ENCODE data around the gene KRTAP3-1.
"Not testable (repeated sequence)": the region's sequence is repeated elsewhere in the genome, so short reads cannot be mapped to it uniquely, and the experiment has no call there.

Gene KRTAP3-1

GRCh38 chr17:41008811-41009210 lies at the start of gene KRTAP3-1:
Gene KRTAP3-1 (minus strand): TSS chr17:41009128. CDS start chr17:41009074, 54 bp downstream.
- TF ChIP-seq Cebpa-rat (IDR thresholded peaks at IDR 0.05), result no peak
- H3K4me1 ChIP-seq, result no peaks in the 10 kb centered on the region
- H3K4me2 ChIP-seq, result no peak within 1 kb of the TSS
- no peak within 1 kb of the TSS for H3K4me3 ChIP-seq
- H3K36me3 ChIP-seq, result no peaks in the 10 kb centered on the region
- H3K9ac ChIP-seq, result no peak within 1 kb of the TSS
- H3K27me3 ChIP-seq, result no peaks in the 10 kb centered on the region
- no peaks in the 10 kb centered on the region for H4K20me1 ChIP-seq
- no peaks in the 10 kb centered on the region for H3K9me3 ChIP-seq
- H3K27ac ChIP-seq, result no peak within 1 kb of the TSS

GRCh38 chr17:41057547-41057946 lies 48.6 kb upstream of the KRTAP3-1 start:
- H3K4me3 ChIP-seq, result no peak overlapping the region
- H3K36me3 ChIP-seq, result no peaks in the 10 kb centered on the region
- peaks cover 6% of the 10 kb centered on the region; the same call in 1 of the 2 replicates for H3K9me3 ChIP-seq
- H3K4me1 ChIP-seq, result no peaks in the 10 kb centered on the region
- H3K4me2 ChIP-seq, result no peak overlapping the region
- no peak overlapping the region for H3K9ac ChIP-seq
- H3K27me3 ChIP-seq, result no peaks in the 10 kb centered on the region
- H3K27ac ChIP-seq, result no peak overlapping the region
- no peaks in the 10 kb centered on the region for H4K20me1 ChIP-seq
- TF ChIP-seq Cebpa-rat (IDR thresholded peaks at IDR 0.05), result no peak

GRCh38 chr17:41055130-41055529 lies 46.2 kb upstream of the KRTAP3-1 start, which contains the start of gene KRTAP2-2:
Gene KRTAP2-2 (minus strand): TSS chr17:41055230. CDS start chr17:41055211, 19 bp downstream.
- H3K4me3 ChIP-seq, H4K20me1 ChIP-seq, H3K36me3 ChIP-seq, H3K4me2 ChIP-seq, H3K27ac ChIP-seq, H3K9me3 ChIP-seq, H3K27me3 ChIP-seq, H3K4me1 ChIP-seq, H3K9ac ChIP-seq: not testable (repeated sequence)

- H3K4me2 ChIP-seq, H3K4me3 ChIP-seq, H3K27me3 ChIP-seq, H4K20me1 ChIP-seq, H3K9me3 ChIP-seq, H3K36me3 ChIP-seq, H3K9ac ChIP-seq, H3K27ac ChIP-seq, H3K4me1 ChIP-seq: not testable (repeated sequence)
These were observed 45.6 kb upstream of the KRTAP3-1 start for GRCh38 chr17:41054556-41054955.

GRCh38 chr17:41054025-41054424 lies 45.1 kb upstream of the KRTAP3-1 start:
- H3K36me3 ChIP-seq, result no peaks in the 10 kb centered on the region
- no peaks in the 10 kb centered on the region for H3K4me1 ChIP-seq

GRCh38 chr17:41052566-41052965 lies 43.6 kb upstream of the KRTAP3-1 start:
- TF ChIP-seq Cebpa-rat (IDR thresholded peaks at IDR 0.05), result no peak
- H4K20me1 ChIP-seq, result no peaks in the 10 kb centered on the region

More at GRCh38 chr17:41054025-41054424, 45.1 kb upstream of the KRTAP3-1 start:
- H3K4me2 ChIP-seq, result no peak overlapping the region
- H3K9me3 ChIP-seq, result peaks cover 6% of the 10 kb centered on the region; the same call in 1 of the 2 replicates
- no peak overlapping the region for H3K27ac ChIP-seq
- no peaks in the 10 kb centered on the region for H3K27me3 ChIP-seq
- H4K20me1 ChIP-seq, result no peaks in the 10 kb centered on the region
- no peak overlapping the region for H3K4me3 ChIP-seq
- H3K9ac ChIP-seq, result no peak overlapping the region
- no peak for TF ChIP-seq Cebpa-rat (IDR thresholded peaks at IDR 0.05)

GRCh38 chr17:41049110-41049509 lies 40.2 kb upstream of the KRTAP3-1 start:
- H3K4me3 ChIP-seq, result no peak overlapping the region
- H3K9ac ChIP-seq, result no peak overlapping the region
- no peaks in the 10 kb centered on the region for H3K4me1 ChIP-seq
- no peak for TF ChIP-seq Cebpa-rat (IDR thresholded peaks at IDR 0.05)
- no peaks in the 10 kb centered on the region for H3K36me3 ChIP-seq
- no peaks in the 10 kb centered on the region; the same call in 1 of the 2 replicates for H3K9me3 ChIP-seq
- no peak overlapping the region for H3K27ac ChIP-seq
- H3K27me3 ChIP-seq, result no peaks in the 10 kb centered on the region
- no peaks in the 10 kb centered on the region for H4K20me1 ChIP-seq
- no peak overlapping the region for H3K4me2 ChIP-seq

More at GRCh38 chr17:41052566-41052965, 43.6 kb upstream of the KRTAP3-1 start:
- Histone ChIP-seq H3K9ac (no peak overlapping the region), H3K27ac (no peak overlapping the region), H3K4me3 (no peak overlapping the region), H3K36me3 (no peaks in the 10 kb centered on the region), H3K4me1 (no peaks in the 10 kb centered on the region), H3K4me2 (no peak overlapping the region), H3K9me3 (peaks cover 4% of the 10 kb centered on the region; the same call in 1 of the 2 replicates), H3K27me3 (no peaks in the 10 kb centered on the region)

- Histone ChIP-seq H3K9ac (no peak overlapping the region), H3K27ac (no peak overlapping the region), H3K4me1 (no peaks in the 10 kb centered on the region), H3K36me3 (no peaks in the 10 kb centered on the region), H3K4me3 (no peak overlapping the region), H3K4me2 (no peak overlapping the region), H3K9me3 (peaks cover 4% of the 10 kb centered on the region; the same call in 1 of the 2 replicates), H3K27me3 (no peaks in the 10 kb centered on the region), H4K20me1 (no peaks in the 10 kb centered on the region)
- TF ChIP-seq Cebpa-rat (IDR thresholded peaks at IDR 0.05), result no peak
These were observed 39.5 kb upstream of the KRTAP3-1 start for GRCh38 chr17:41048441-41048840.

- H4K20me1 ChIP-seq, H3K27ac ChIP-seq, H3K4me3 ChIP-seq, H3K9me3 ChIP-seq, H3K27me3 ChIP-seq, H3K4me1 ChIP-seq, H3K4me2 ChIP-seq, H3K36me3 ChIP-seq, H3K9ac ChIP-seq: not testable (repeated sequence)
These were observed 38.0 kb upstream of the KRTAP3-1 start, which contains the start of gene KRTAP2-1 for GRCh38 chr17:41046735-41047465. Gene KRTAP2-1 (minus strand): TSS chr17:41047316. CDS start chr17:41047267, 49 bp downstream.

GRCh38 chr17:41042953-41043352 lies 34.0 kb upstream of the KRTAP3-1 start:
- Histone ChIP-seq H3K4me2 (no peak overlapping the region), H4K20me1 (no peaks in the 10 kb centered on the region), H3K4me3 (no peak overlapping the region), H3K4me1 (no peaks in the 10 kb centered on the region), H3K27me3 (no peaks in the 10 kb centered on the region), H3K9me3 (peaks cover 9% of the 10 kb centered on the region; the same call in 1 of the 2 replicates), H3K9ac (no peak overlapping the region), H3K36me3 (no peaks in the 10 kb centered on the region), H3K27ac (no peak overlapping the region)
- no peak for TF ChIP-seq Cebpa-rat (IDR thresholded peaks at IDR 0.05)

- not testable (repeated sequence) for H4K20me1 ChIP-seq, H3K9me3 ChIP-seq, H3K9ac ChIP-seq, H3K36me3 ChIP-seq, H3K27ac ChIP-seq, H3K27me3 ChIP-seq, H3K4me1 ChIP-seq, H3K4me2 ChIP-seq, H3K4me3 ChIP-seq
These were observed 32.0 kb upstream of the KRTAP3-1 start, which contains the start of gene KRTAP1-1 for GRCh38 chr17:41040783-41041571. Gene KRTAP1-1 (minus strand): TSS chr17:41041450. CDS start chr17:41041397, 53 bp downstream.

All from BLaER1 (cell line).